CD4-positive, alpha-beta T cell treated with Interleukin-17A for 4 hours (primary cell): ENCODE data around the gene FOXO6.
A peak's percentile ranks its signal among the peaks of the same experiment; 100 is the strongest.

ENCODE experiments used
- DNase-seq: peaks from one replicate; pipeline ENCODE4 v3.0.0-alpha.2; 2020; ENCODE audit warnings: mixed read lengths

The FOXO6 gene

GRCh38 chr1:41353744-41354143 lies 7.5 kb upstream of the FOXO6 start:
- no peak for DNase-seq

GRCh38 chr1:41354956-41355355 lies 6.3 kb upstream of the FOXO6 start:
- no peak for DNase-seq

DNA sequence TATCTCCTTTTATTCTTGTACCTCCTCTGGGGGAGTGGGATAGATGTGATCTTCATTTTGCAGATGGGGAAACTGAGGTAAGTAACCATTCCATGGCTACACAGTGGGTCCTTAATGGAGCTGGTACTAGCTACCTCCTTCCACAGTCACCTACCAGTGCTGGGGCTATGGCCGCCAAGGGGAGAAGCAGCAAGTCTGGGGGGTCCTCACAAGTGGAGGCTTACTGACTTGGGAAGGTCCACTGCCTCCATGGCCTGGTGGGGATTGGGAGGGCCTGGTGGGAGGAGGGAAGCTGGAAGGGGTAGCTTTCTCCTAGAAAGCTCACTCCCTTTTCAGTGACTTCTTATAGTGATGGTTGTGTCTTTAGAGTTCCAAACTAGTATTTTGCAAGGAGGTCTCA lies 5.9 kb upstream of the FOXO6 start:
- DNase-seq: no peak

GRCh38 chr1:41355761-41356160 lies 5.5 kb upstream of the FOXO6 start:
- DNase-seq: no peak

GRCh38 chr1:41356752-41357151 lies 4.5 kb upstream of the FOXO6 start:
- DNase-seq: no peak

GRCh38 chr1:41357451-41358101 lies 3.7 kb upstream of the FOXO6 start:
- no peak for DNase-seq

GRCh38 chr1:41358131-41359021 lies 2.9 kb upstream of the FOXO6 start:
- DNase-seq: no peak

GRCh38 chr1:41359211-41360073 lies 1.8 kb upstream of the FOXO6 start:
- no peak for DNase-seq

DNA sequence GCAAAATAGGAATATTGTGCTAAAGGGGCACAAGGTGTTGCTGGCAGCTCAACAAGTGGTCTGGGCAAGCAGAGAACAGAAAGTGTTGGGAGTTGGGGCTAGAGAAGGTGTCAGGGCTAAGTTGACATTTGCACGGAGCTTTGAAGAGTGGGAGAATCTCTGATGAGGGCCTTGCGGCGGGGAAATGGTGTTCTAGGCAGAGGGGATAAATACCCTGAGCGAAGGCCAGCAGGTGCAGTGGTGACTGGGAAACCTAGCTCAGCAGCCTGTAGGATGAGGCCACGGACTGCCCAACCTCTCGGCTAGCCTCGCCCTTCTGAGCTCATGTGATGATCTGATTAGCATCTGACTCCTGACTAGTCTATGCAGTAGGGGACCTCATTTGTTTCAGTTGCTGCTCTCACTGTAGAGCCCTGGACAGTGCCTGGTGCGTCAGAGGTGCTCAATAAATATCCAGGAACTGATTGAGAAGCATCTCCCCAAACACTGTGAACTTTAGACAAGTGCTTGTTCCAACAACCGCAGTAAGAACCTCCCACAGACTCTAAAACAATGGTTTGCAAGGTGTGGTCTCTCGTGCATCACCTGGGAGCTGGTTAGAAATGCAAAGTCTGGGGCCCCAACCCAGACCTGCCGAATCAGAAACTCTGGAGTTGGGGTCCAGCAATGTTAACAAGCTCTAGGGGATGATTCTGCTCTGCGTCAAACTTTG lies 1.0 kb upstream of the FOXO6 start:
- DNase-seq: no peak

DNA sequence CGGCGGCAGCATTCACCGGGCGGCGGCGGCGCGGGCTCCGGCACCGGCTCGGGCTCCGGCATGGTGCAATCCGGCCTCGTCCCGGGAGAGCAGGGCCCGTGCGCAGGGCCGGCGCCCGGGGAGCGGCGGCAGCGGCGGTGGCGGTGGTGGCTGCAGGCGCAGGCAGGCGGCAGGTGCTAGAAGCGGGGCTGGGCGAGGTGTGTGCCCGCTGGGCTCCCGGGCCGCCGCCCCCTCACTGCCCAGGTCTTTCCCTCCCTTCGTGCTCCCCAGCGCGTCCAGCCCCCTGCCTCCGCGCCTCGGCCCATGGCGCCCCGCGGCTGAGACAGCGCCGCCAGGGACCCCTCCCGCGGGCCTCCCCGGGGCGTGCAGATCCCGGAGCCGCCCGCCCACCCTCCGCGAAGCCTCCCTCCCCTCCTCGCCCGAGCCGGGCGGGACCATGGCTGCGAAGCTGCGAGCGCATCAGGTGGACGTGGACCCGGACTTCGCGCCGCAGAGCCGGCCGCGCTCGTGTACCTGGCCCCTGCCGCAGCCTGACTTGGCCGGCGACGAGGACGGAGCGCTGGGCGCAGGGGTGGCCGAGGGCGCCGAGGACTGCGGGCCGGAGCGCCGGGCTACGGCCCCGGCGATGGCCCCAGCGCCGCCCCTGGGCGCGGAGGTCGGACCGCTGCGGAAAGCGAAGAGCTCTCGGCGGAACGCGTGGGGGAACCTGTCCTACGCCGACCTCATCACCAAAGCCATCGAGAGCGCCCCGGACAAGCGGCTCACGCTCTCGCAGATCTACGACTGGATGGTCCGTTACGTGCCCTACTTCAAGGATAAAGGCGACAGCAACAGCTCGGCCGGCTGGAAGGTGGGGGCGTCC lies 492 bp downstream of the FOXO6 start:
- DNase-seq: peak; percentile 38

- DNase-seq: no peak
Observed at GRCh38 chr1:41362357-41362721, 1.1 kb downstream of the FOXO6 start.

DNA sequence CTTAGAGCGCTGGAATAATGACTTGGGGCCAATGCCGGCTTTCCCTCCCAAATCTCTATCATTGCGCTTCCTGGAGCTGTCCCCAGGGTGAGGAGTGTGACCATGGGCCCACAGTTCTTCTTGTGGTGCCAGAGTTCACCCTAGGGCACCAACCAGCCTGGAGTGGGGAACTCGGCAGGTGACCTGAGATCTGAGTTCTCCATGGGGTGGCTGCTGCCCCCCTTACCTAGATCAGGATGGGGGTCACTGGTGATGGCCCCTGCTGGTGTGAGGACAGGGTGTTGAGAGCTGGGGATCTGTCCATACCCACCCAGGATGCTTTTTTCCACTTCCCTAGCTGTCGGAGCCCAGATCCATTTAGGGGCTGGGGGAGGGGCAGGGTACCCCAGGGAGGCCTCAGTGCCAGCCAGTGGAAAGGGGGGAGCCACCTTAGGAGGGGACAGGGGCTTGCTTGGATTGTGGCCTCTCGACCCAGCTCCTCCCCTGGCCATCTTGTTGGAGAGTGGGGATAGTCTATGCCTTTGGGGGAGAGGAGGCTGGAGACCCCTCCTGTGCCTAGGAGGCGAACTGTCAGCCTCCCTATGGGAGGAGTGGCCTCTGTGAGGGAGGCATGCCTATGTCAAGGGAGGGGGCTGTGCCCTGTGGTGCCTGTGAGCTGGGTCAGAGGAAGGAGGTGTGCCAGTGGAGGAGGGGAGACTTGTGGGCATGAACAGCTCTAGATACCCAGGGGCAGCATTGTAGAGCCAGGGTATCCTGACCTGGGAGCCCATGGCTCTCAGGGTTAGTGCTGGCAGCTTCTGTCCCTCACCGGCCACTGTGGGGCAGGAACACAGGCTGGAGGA lies 1.7 kb downstream of the FOXO6 start:
- no peak for DNase-seq

DNA sequence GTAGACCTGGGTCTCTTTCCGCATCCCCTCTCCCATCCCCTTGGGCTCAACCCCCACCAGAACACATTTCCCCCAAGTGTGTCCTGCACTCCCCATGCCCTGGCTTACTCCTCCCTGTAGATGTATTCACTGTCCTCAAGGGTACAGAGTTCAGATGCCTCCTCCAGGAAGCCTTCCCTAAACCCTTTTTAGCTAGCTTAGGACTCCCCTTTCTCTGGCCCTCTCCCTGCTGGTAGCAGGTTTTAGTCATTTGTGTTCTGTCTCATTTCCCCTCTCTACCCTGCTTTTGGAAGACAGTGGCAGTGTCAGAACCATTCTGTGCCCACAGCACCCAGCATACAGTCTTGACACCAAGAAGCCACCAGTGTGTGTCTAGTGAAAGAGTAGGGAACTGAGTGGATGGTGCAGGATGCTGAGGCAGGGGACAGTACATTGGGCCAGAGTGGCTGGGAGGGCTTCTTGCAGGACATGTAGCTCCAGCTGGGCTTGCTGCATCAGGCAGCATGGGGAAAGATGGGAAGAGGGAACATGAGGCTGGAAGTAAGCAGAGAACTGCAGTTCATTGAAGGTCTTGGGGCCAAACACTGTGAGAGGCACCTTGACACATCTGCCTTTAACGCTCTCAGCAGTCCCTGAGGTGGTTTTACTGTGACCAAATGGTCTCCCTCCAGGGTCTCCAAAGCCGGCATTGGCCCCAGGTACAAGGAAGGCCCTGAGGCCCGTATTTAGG lies 2.5 kb downstream of the FOXO6 start:
- DNase-seq: no peak

DNA sequence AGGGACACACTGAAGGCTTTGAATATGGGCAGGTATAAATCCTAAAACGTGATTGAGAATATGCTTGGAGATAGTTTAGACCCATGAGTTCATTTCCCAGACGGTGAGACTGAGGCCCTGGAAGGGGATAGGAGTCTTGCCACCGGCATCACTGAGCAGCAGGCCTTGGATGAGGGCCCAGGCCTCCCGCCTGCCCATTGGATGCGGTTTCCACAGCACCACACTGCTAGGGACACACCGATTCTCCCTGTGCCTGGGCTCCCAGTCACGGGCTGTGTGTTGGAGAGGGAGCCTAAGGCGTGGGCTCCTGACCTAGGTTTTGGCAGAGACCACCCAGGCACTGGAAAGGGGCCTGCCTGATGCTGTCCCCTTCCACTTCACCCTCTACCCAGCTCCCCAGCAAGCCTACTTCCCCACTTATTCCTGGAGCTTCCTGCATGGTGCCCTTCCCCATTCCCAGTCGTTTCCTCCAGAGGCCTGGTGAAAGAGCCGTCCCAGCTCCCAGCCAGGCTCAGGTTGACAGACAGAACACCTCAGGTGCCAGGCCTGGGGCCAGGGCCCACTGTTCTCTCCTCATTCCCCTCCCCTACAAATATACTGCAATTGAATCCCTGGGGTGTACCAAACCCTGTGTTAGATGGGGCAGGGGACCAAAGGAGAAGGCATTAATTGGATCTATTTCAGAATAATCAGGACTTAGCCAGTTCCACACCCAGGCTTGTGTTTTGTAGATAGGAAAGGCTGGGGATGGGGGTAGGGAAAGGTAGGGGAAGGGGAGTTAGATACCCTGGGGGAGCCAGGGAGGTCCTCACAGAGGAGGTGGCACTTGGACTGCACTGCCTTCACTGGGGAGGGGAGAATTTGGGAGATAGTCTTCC lies 3.4 kb downstream of the FOXO6 start:
- no peak for DNase-seq

GRCh38 chr1:41365320-41365633 lies 4.0 kb downstream of the FOXO6 start:
- no peak for DNase-seq

DNA sequence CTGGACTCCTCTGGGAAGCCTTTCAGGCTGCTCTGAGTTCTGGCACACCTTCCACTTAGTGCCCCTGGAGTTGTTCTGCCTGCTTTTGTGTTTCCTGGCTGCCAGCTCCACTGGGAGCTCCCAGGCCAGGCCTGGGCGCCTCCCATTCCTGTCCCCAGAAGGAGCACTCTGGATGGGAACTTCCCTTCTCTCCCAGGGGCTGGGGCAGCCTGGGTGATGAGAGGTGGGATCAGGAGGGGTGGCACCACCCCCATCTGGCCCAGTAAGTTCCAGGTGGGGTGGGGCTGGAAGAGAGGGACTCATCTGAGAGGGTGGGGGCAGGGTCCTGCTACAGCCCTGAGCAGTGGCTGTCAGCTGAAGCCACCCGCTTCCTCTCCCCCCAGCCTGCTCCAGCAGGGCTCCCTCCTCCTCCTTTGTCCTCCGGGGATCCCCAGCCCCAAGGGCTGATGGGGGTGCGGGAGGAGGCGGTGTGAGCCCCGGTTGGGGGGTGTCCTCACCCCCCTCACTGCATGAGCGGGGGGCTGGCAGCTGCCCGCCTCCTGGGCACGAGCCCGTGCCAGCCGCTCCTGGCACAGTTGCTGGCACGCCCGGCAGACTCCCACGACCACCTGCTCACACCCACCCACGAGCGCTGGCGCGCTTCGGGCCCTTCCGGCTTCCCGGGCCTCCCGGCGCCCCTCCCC lies 4.7 kb downstream of the FOXO6 start:
- peak; percentile 14 for DNase-seq

DNA sequence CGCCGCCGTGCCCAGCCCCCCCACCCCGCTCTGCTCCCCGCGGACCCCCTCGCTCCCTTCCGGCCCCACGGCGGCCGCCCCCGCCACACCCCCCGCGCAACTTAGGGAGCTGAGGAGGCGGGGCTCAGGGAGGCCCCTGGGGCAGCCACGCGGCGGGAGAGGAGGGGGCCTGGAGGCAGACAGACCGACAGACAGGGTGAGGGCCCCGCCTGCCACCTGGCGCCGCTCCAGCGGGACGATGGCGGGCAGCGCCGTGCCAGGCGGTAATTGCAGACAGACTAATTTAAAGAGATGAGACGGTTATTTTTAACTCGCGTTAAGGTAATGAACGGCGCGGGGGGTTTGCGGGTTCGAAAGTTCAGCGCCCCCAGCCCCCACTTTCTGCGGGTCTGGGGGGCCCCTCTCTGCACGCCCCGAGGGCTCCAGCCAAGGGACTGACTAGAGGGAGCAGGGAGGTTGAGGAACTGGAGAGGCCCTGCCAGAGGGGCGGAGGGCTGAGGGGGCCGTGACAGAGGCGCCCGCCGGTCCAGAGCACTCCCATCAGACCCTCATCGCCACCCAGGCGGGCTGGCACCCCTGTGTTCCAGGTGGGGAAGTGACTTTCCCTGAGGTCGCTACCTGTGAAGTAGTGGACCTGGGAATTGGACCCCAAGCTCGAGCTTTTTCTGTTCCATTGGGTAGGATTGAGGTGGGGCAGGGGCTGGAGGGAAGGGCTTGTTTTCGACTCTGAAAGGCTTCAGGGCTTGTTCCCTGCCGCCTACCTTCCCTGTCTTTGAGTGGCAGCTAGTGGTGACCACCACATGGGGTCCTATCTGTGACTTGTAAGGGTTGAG lies 5.4 kb downstream of the FOXO6 start:
- peak; percentile 53 for DNase-seq

GRCh38 chr1:41367288-41367642 lies 6.0 kb downstream of the FOXO6 start:
- DNase-seq: no peak
